A673 (cell line): ENCODE measurements around the gene TMEM238. TPM values are rescaled to one million over a fixed set of nuclear protein-coding genes. Genes with fewer than 3 reads are reported as not detected.

Experiments used
- BruUV-seq: library from RNA; stranded (reverse); fragments of 400-500 nt; replicated peaks from 2 replicates; lab custom pipeline; 2021; lab: Mats Ljungman, UMichigan
- CTCF ChIA-PET: fragments of 300-600 bp; sonication (Branson Sonifier 250); formaldehyde crosslinking; loops from one replicate; lab custom pipeline; 2022; ENCODE audit warnings: antibody characterized with exemption; lab: Charles Lee
- POLR2A ChIA-PET: fragments of 300-600 bp; sonication (Branson Sonifier 250); formaldehyde crosslinking; loops from one replicate; lab custom pipeline; 2022; ENCODE audit warnings: antibody characterized with exemption; ENCODE audit not compliant: low non-redundant PET; lab: Charles Lee
- DNase-seq: peaks from one replicate; pipeline ENCODE4 v3.0.0-alpha.2; 2015; ENCODE audit warnings: low spot score
- H3K27ac ChIP-seq: fragments of 200-600 bp; sonication (generic); 2 replicates; pipeline ENCODE4 v1.5.1; 2016; ENCODE audit warnings: mixed run types, low read depth, mild to moderate bottlenecking, mixed read lengths, antibody characterized with exemption, low read length; ENCODE audit not compliant: poor library complexity, severe bottlenecking
- H3K27me3 ChIP-seq: fragments of 200-600 bp; sonication (generic); replicated peaks from 2 replicates; pipeline ENCODE4 v1.6.1; 2017; ENCODE audit warnings: mixed run types, low read depth, mild to moderate bottlenecking, mixed read lengths, antibody characterized with exemption, low read length; ENCODE audit not compliant: insufficient read depth, poor library complexity
- H3K36me3 ChIP-seq: fragments of 200-600 bp; sonication (generic); 2 replicates; pipeline ENCODE4 v1.6.1; 2016; ENCODE audit warnings: mixed run types, mild to moderate bottlenecking, mixed read lengths, antibody characterized with exemption, low read length; ENCODE audit not compliant: insufficient read depth, poor library complexity, severe bottlenecking
- H3K4me1 ChIP-seq: fragments of 200-600 bp; sonication (generic); 2 replicates; pipeline ENCODE4 v1.6.1; 2017; ENCODE audit warnings: mixed run types, mild to moderate bottlenecking, mixed read lengths, antibody characterized with exemption, low read length; ENCODE audit not compliant: insufficient read depth, poor library complexity, severe bottlenecking
- H3K4me3 ChIP-seq: fragments of 200-600 bp; sonication (generic); 2 replicates; pipeline ENCODE4 v1.5.1; 2016; ENCODE audit warnings: low read depth, mixed run types, mild to moderate bottlenecking, mixed read lengths, low read length; ENCODE audit not compliant: poor library complexity, severe bottlenecking
- H3K9me3 ChIP-seq: fragments of 200-600 bp; sonication (generic); 2 replicates; pipeline ENCODE4 v1.6.1; 2016; ENCODE audit warnings: mixed run types, low read depth, mild to moderate bottlenecking, mixed read lengths, antibody characterized with exemption, low read length; ENCODE audit not compliant: poor library complexity, severe bottlenecking
- CTCF ChIP-seq: fragments of 300-800, 200-600 bp; sonication (generic); conservative IDR thresholded peaks from 2 replicates; pipeline ENCODE4 v1.5.1; 2017; ENCODE audit warnings: low read depth, mild to moderate bottlenecking, antibody characterized with exemption, low read length, moderate library complexity, mixed read lengths
- EZH2 ChIP-seq: fragments of 200-600 bp; sonication (generic); IDR thresholded peaks from 2 replicates; pipeline ENCODE4 v1.6.1; 2017; ENCODE audit warnings: borderline replicate concordance, low read depth, mild to moderate bottlenecking, mixed read lengths, antibody characterized with exemption, low read length; ENCODE audit not compliant: poor library complexity, severe bottlenecking
- intact Hi-C: fragments of 100-400 bp; cut with micrococcal nuclease; formaldehyde crosslinking; loops from one replicate; pipeline ENCODE4 v1.10.0; 2022; ENCODE audit not compliant: unreplicated experiment
- total RNA-seq: library from RNA; stranded (reverse); gene quantifications from 2 replicates; pipeline ENCODE4 v1.2.3, GENCODE V29; 2021

The TMEM238 gene
- total RNA-seq, 1 experiment from 2014 or later: 0.69 TPM

- Histone ChIP-seq H3K27me3 (no peaks in the 10 kb centered on the region), H3K4me1 (peaks cover 7% of the 10 kb centered on the region), H3K9me3 (no peaks in the 10 kb centered on the region), H3K4me3 (no peak overlapping the region), H3K27ac (no peak overlapping the region), H3K36me3 (peaks cover 15% of the 10 kb centered on the region)
- DNase-seq: no peak
- CTCF ChIA-PET: no interaction called here
- no peak for TF ChIP-seq CTCF
- POLR2A ChIA-PET: no interaction called here
- BruUV-seq: no TSS peak
- intact Hi-C loops: no loop called here
Measured at GRCh38 chr19:55345101-55345817, 38.8 kb downstream of the TMEM238 start.

GRCh38 chr19:55344444-55344843, 39.6 kb downstream of the TMEM238 start:
- intact Hi-C loops: no loop called here
- Histone ChIP-seq H3K4me1 (peaks cover 7% of the 10 kb centered on the region), H3K4me3 (no peak overlapping the region), H3K9me3 (no peaks in the 10 kb centered on the region), H3K27ac (no peak overlapping the region), H3K27me3 (no peaks in the 10 kb centered on the region), H3K36me3 (peaks cover 15% of the 10 kb centered on the region)
- no peak for TF ChIP-seq EZH2
- TF ChIP-seq CTCF: no peak
- DNase-seq: no peak
- ChIA-PET POLR2A (no interaction called here), CTCF (no interaction called here)
- no TSS peak for BruUV-seq

- Histone ChIP-seq H3K27me3 (no peaks in the 10 kb centered on the region), H3K4me3 (peak overlapping the region; percentile 74), H3K36me3 (peaks cover 15% of the 10 kb centered on the region), H3K27ac (no peak overlapping the region), H3K4me1 (peaks cover 8% of the 10 kb centered on the region), H3K9me3 (no peaks in the 10 kb centered on the region)
- ChIA-PET POLR2A (no interaction called here), CTCF (no interaction called here)
- TSS peak; percentile 69 for BruUV-seq
- no peak for DNase-seq
- intact Hi-C loops: no loop called here
- TF ChIP-seq EZH2 (no peak), CTCF (no peak)
Measured at GRCh38 chr19:55341595-55342531, 42.2 kb downstream of the TMEM238 start.
